Fibroblast of villous mesenchyme (primary cell): ENCODE results near the gene AATK. TPM values are rescaled to one million over a fixed set of nuclear protein-coding genes. Genes with fewer than 3 reads are reported as not detected.

Experiments
- DNase-seq: peaks from one replicate; pipeline ENCODE4 v3.0.0-alpha.2; 2010; ENCODE audit warnings: low read depth
- H3K4me3 ChIP-seq: 2 replicates; pipeline ENCODE4 v1.5.1; 2011; ENCODE audit warnings: low read depth, mild to moderate bottlenecking, low read length
- CTCF ChIP-seq: IDR thresholded peaks from 2 replicates; pipeline ENCODE4 v1.5.1; 2012; ENCODE audit warnings: low read depth, mild to moderate bottlenecking, low read length; ENCODE audit not compliant: insufficient read depth
- total RNA-seq: library from RNA; depleted of rRNA; stranded (reverse); fragments of >200 nt; gene quantifications from 2 replicates; pipeline ENCODE4 v1.2.3, GENCODE V29; 2012

Gene AATK
- total RNA-seq, 1 donor: under 0.01 TPM

- H3K4me3 ChIP-seq: no peak overlapping the region
- no peak for DNase-seq
- TF ChIP-seq CTCF: no peak
Measured at GRCh38 chr17:81169870-81170309, 3.9 kb upstream of the AATK start.

DNA sequence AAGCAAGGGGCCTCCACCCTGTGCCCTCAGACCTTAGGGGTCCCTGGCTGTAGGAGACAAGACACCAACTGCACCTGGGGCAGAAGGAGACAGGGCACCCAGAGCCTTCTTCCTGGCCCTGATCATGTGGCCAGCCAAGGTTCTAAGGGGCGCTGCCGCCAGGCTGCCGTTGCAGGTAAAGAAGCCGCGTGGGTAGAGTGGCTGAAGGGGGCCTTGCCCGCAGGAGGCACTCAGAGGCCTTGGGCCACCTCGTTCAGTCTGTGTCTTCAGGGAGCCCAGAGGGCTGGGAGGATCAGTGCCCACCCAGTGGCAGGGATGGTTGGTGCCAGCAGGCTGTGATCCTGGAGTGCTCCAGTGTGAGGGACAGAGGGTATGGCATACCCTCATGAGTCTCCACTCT lies 1.6 kb upstream of the AATK start:
- no peak overlapping the region for H3K4me3 ChIP-seq
- DNase-seq: no peak
- no peak for TF ChIP-seq CTCF

DNA sequence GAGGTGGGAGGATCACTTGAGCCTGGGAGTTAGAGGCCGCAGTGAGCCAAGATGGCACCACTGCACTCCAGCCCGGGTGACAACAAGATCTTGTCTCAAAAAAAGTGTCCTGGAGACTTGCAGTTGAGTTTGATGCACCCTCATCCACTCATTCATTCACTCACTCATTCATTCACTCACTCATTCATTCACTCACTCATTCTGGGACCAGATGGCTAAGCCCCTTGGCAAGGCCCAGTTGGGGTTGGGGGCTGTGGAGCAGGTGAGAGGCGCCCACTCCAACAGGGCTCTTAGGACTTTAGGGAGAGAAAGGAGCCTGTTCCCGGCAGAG lies 1.1 kb upstream of the AATK start:
- no peak for DNase-seq
- no peak overlapping the region for H3K4me3 ChIP-seq
- no peak for TF ChIP-seq CTCF

DNA sequence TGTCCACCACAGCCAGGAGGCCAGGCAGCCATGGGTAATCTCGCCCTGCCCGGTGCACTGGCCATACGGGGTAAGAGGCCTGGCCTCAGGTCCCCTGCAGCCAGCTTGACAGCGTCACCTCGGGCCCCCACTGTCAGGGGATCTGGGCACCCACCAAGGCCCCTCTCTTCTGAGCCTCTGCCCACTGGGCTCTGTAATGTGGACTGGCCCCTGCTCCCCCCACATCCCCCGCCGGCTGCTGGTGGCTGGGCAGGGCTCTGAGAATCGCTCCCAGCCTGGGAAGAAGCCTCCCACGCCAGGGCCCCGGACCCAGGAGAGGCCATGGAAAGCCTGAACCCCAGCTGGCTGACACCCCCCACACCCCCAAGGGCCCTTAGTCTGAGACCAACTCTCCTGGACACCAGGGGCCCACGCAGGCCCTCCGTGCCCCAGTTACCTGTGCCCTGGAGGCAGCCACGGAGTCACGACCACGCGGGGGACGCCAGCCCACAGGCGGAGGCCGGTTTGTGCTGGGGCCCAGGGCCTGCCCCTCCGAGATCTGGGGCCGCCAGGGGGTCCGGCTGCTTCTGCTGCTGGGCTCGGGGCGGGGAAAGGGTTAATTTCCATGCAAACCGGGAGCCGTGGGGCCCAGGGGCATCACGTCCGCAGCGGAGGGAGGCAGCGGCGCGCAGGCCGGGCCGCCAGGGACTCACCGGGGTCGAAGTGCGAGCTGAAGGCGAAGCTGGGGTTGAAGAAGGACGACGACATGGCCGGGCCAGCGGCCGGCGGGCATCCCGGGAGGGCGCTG lies 582 bp downstream of the AATK start, which contains the start of gene PVALEF:
Gene PVALEF (plus strand): TSS at position 262 of the 787 bp plus-strand sequence. CDS start 15,720 bp downstream, outside the sequence.
- no peak for DNase-seq
- no peak for TF ChIP-seq CTCF
- H3K4me3 ChIP-seq: peak within 1 kb of the TSS; percentile 15

DNA sequence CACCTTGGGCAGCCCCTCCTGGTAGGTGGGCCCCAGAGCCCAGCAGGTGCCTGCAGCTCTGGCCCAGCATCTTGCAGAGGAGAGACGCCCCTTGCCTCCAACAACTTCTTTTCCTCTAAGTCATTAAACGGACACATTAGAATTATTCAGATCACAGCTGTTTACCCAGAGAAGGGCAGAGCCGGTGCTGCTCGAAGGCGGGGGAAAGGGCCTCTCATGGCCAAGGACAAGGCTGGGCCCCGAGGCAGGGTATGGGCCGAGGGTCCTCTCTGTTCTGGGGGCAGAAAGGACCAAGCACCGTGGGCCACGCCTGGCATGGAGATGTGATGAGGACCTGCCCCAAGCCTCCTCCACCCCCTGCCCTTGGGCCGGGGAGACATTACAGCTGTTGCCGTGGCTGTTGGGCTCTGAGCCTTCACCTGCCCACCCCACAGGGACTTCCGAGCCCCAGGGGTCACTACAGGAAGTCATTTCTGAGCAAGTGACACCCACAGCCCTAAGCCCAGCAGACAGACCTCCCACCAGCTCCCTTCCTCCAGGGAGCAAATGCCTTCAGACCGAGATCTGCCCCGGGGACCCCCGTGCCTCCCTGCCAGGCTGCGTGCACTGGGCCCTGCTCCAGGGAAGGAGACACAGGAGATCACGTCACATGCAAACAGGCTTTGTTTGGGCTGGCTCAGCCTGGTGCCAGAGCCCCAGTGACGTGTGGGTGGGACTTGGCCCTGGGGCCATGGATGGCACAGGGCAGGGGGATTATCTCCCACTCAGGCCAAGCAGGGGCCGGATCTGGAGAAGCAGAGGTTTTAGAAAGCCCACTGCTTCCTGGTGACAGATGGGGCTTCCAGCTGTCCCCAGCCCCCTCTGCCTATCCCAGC lies 1.4 kb downstream of the AATK start:
- TF ChIP-seq CTCF: no peak
- no peak overlapping the region for H3K4me3 ChIP-seq
- no peak for DNase-seq

DNA sequence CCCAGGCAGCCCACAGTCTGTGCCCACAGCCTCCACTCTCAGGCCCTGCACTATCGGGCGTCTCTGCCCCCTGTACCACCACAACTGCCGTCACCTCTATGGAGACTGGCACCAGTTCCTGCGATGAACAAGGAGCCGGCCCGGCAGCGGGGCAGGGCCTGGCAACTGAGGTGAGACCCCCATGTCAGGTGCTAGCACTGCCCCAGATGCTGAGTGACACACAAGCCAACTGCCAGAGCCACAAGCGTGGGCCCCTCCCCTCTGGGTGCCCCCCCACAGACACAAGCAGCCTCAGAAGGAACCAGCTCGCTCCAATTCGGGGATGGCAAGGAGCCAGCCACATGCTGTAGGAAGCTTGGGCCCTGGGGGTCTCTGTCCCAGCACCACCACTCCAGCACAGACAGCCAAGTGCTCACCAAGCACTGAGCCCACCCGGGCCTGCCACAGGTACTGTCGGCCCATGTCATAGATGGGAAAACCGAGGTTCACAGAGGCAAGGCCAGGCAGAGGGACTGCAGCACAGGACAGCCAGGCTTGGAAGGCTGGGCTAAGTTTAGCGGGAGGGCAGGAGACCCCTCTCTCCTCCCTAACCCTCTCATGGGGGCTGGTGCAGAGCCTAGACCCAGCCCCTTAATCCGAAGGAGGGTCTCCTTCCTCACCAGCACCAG lies 2.2 kb downstream of the AATK start:
- H3K4me3 ChIP-seq: no peak overlapping the region
- no peak for TF ChIP-seq CTCF
- no peak for DNase-seq
